Fibroblast of skin of left quadriceps (primary cell): ENCODE measurements around the gene RAP1B.
A peak's percentile ranks its signal among the peaks of the same experiment; 100 is the strongest.

Source experiments
- DNase-seq, 2 experiments: peaks; one replicate each; pipeline ENCODE4 v3.0.0-alpha.2; 2013; ENCODE audit warnings: low read depth in 2 of 2

Gene RAP1B

DNA sequence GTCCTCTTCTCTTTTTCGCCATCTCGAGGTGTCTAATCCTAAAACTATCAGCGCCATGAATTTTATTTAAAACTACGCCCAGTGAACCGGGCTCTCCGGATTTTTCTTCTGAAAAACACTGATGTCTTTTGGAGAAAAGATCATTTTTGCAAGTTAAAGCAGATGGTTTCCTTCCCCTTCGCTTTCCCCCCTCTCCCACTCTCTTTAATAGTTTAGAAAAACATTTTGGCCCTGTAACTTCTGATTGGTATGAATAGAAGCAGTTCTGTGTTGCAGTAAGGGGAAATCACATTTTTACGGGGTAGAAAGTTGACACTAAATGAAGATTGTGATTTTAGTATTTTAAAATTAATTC lies 1.1 kb downstream of the RAP1B start:
- no peak for DNase-seq

DNA sequence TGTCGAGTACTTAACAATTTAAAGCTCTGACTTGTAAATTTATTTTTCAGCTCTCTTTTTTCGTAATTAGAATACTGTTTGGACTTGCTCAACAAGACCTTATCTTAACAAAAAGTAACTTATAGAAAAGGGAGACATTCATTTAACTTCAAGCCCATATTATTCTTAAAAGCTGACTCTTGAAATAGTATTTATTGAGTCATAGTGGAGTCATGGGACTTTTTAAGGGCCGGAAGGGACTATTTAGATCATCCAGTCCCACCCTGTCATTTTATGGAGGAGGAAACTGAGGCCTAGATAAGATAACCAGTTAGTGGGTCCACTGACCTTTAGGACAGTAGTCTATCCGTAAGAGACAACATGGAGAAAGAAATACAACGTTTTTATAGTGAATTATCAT lies 1.5 kb downstream of the RAP1B start:
- DNase-seq = no peak

GRCh38 chr12:68612697-68613096 lies 2.0 kb downstream of the RAP1B start:
- no peak for DNase-seq

DNA sequence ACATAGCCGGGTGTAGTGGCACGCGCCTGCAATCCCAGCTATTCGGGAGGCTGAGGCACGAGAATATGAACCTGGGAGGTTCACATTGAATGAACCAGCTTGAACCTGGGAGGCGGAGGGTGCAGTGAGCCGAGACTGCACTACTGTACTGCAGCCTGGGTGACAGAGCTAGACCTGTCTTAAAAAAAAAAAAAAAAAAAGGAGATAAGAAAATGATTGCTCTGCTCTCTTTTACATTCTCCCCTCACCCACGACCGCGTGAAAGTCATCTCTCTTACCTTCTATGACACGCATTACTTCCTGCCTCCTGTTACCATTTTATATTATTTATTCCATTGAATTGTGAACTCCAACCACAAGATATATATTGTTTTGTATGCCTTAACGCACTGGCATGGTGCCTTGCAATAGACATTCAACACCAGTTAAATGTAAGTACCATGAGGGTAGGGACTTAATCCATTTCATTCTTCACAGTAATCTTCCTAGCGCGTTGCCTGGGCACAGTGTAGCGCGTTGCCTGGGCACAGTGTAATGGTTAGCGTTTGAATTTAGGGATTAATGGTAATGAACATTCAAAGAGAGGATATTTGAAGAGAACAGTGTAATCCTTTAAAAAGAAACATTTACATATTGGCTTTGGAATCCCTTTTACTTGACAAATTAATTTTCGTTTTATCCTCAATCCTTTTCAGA lies 2.7 kb downstream of the RAP1B start:
- DNase-seq = no peak

GRCh38 chr12:68614105-68614679 lies 3.5 kb downstream of the RAP1B start:
- no peak for DNase-seq

GRCh38 chr12:68614769-68615168 lies 4.1 kb downstream of the RAP1B start:
- DNase-seq = no peak

DNA sequence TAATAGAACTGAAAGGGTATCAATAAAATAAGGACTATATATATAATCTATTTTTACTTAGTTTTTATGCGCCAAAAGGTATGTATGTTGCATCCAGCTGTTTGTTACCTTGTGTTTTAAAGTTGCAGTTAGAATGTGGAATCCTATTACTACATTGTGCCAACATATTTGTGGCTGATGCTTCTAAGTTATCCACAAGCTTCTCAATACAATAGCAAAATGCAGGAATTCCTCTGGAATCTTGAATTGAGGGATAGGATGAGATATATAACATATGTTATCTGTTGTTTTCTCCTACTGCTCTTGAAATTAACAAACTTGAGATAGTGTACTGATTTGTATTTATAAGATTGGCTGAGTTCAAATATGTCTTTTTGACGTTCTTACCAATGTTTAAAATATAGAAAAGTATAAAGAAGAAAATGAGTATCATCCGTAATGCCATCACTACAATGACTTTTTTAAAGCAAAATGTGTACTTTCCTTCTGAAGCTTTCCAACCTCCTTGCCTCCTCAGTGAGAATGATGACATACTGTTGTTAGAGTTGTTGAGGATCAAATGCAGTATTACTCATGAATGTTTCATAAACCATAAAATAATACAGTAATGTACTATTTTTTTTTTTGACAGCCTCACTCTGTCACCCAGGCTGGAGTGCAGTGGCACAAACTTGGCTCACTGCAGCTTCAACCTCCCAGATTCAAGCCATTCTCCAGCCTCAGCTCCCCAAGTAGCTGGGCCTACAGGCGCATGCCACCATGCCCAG lies 6.6 kb downstream of the RAP1B start:
- peak; percentile 59 to 65 for DNase-seq

- DNase-seq = no peak
These were observed 8.8 kb downstream of the RAP1B start for GRCh38 chr12:68619541-68619940.

- DNase-seq = no peak
These were observed 10.1 kb downstream of the RAP1B start for GRCh38 chr12:68620519-68621471.

DNA sequence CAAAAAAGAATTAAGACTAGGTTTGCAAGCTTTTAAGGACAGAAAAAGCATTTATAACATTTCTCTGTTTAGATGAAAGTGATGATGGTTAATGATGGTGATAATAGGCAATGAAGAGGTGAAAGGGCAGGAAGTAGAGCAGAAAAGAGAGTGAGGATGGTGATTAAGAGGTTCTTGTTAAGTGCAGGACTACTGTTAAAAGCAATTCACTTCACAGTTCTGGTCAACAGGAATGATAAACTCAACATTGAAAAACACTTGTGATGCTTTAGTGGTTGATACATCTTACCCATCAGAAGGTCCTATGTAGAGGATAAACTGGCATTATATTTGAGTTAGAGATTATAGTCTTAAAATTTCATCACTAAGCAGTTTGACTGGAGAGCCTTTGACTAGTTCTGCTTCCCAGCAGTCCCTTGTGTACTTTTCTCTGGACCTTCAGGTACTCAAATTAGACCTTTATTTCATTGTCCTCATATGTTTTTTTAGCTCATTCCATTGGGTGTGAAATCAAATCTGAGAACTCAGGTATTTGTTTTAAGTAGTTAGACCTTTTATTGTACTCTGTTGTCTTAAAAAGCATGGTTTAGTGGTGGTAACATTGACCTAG lies 10.9 kb downstream of the RAP1B start:
- no peak for DNase-seq

- DNase-seq = no peak
These were observed 11.6 kb downstream of the RAP1B start for GRCh38 chr12:68622250-68622649.

GRCh38 chr12:68623059-68623458 lies 12.4 kb downstream of the RAP1B start:
- DNase-seq = no peak

- DNase-seq = no peak
These were observed 13.3 kb downstream of the RAP1B start for GRCh38 chr12:68623984-68624383.

- DNase-seq = no peak
These were observed 14.2 kb downstream of the RAP1B start for GRCh38 chr12:68624933-68625332.

DNA sequence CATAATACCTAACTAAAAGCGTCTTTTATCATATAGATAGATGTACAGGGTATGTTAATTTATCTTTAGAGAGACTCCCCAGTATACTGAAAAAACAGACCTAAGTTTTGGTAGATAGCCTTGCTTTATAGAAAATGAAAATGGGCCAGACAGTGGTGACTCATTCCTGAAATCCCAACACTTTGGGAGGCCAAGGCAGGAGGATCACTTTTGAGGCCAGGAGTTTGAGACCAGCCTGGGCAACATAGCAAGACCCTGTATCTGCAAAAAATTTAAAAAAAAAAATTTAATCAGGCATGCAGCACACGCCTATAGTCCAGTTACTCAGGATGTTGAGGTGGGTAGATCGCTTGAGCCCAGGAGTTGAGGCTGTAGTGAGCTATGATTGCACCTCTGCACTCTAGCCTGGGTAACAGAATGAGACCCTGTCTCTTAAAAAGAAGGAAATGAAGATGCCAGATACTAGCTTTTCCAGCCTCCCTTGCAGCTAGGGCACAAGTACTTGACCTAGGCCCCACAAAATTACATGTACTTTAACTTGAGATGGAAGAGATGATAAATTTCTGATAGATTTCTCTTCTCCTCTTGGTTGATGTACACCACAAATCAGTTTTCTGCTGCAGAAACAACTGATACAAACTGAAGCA lies 17.1 kb downstream of the RAP1B start:
- no peak for DNase-seq

DNA sequence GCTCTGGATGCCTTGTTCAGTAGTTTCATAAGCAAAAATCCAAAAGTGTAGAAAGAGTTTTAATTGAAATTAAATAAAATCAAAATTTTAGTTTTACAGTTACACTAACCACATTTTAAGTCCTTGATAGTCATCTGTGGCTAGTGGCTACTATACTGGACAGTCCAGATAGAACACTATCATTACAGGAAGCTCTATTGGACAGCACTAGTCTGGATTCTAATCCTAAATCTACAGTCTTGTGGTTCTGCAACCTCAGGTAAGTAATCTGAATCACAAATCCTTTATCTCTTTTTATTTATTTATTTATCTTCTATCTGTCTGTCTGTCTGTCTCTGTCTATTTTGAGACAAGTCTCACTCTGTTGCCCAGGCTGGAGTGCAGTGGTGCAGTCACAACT lies 18.0 kb downstream of the RAP1B start:
- DNase-seq = no peak

DNA sequence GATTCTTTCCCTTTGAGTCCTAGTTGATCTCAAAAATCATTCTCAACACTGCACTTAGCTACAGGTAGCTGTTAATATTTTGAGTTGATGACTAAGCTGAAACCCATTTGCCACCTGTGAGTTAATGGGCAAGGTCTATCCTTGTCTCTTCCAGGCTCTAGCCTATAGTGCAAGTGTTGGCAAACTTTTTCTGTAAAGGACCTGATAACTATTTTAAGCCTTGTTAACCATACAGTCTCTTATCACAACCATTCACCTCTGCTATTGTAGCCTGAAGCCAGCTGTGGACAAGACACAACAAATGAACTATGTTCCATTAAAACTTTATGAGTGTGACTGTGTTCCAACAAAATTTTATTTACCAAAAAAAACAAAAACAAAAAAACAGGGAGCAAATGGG lies 19.4 kb downstream of the RAP1B start:
- no peak for DNase-seq

GRCh38 chr12:68630598-68630997 lies 19.9 kb downstream of the RAP1B start:
- no peak for DNase-seq

GRCh38 chr12:68631227-68631626 lies 20.5 kb downstream of the RAP1B start:
- no peak for DNase-seq

DNA sequence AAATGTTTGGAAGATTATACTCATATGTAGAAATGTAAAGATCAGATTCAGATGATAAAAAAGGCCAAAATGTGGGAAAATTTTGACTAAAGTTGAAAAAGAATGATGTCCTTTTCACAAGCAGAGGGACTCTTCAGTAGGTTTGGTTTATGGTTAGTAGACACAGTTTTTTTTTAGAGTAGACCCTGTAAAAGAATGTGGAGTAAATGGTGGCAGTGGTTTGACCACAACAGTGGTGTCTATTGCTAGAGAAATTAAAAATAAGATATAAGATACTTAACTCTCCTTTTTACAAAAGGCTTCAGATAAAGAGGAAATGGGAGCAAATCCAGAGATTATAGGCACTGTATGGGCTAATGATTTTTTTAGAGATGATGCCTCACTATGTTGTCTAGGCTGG lies 21.8 kb downstream of the RAP1B start:
- DNase-seq = no peak
